ENCODE measurements around the gene MKNK1. TPM values are rescaled to one million over a fixed set of nuclear protein-coding genes. Genes with fewer than 3 reads are reported as not detected.

Gene MKNK1
- total and polyA plus RNA-seq, 2 of the 4 experiments (the other 2 are of a cell fraction) = 14.3 to 35.2 TPM

GRCh38 chr1:46535063-46535462 is 69.0 kb downstream of the MKNK1 start:
- Histone ChIP-seq H2BK5ac (ENCODE audit: low read depth, low read length, poor library complexity, severe bottlenecking) (no peak overlapping the region), H3K4me1 (ENCODE audit: control insufficient read depth, insufficient read depth, low read length) (no peaks in the 10 kb centered on the region), H3K4me2 (ENCODE audit: low read depth, low read length) (no peak overlapping the region), H2BK20ac (ENCODE audit: low read depth, low read length) (no peak overlapping the region), H2AFZ (replicated peaks; ENCODE audit: low read length, poor library complexity) (no peak overlapping the region), H4K8ac (ENCODE audit: low read depth in 2 of 2, low read length in 2 of 2) (no peak overlapping the region), H2BK15ac (ENCODE audit: low read depth, low read length) (no peak overlapping the region), H4K20me1 (ENCODE audit: insufficient read depth, low read length) (no peaks in the 10 kb centered on the region), H3K4ac (ENCODE audit: low read depth, low read length) (no peak overlapping the region), H3K9me1 (ENCODE audit: insufficient read depth, low read length) (no peaks in the 10 kb centered on the region), H4K91ac (ENCODE audit: insufficient read depth, low read depth, low read length) (no peak overlapping the region), H3K56ac (ENCODE audit: extremely low read depth, insufficient read depth, low read length) (no peak overlapping the region), H2AK5ac (ENCODE audit: low read depth, low read length) (no peak overlapping the region), H3K14ac (replicated peaks; ENCODE audit: low read depth, low read length) (no peak overlapping the region), H3K79me1 (ENCODE audit: low read depth in 1 of 2, low read length in 2 of 2) (no peaks in the 10 kb centered on the region), H3K36me3 (ENCODE audit: control insufficient read depth, insufficient read depth, low read length) (no peaks in the 10 kb centered on the region), H3K27ac (ENCODE audit: insufficient read depth, low read length) (no peak overlapping the region), H3K9ac (ENCODE audit: low read depth, low read length) (no peak overlapping the region), H2AK9ac (replicated peaks; ENCODE audit: low read depth, low read length, poor library complexity) (no peak overlapping the region), H2BK120ac (ENCODE audit: low read depth, low read length) (no peak overlapping the region), H4K5ac (ENCODE audit: low read depth, low read length) (no peak overlapping the region), H3K27me3 (ENCODE audit: control insufficient read depth, insufficient read depth, low read length) (peaks cover 56% of the 10 kb centered on the region), H3K4me3 (ENCODE audit: insufficient read depth, low read depth, low read length) (no peak overlapping the region), H3K23ac (ENCODE audit: low read depth, low read length) (no peak overlapping the region; the same call in 1 of the 2 replicates), H3K9me3 (ENCODE audit: control insufficient read depth, insufficient read depth, low read length) (no peaks in the 10 kb centered on the region), H3K18ac (ENCODE audit: low read depth, low read length) (no peak overlapping the region)
- CTCF ChIA-PET = interaction anchor here (0.8 to 0.9 kb wide), 3 partner anchors 13 to 121 kb away, joined by 3 read pairs; no protein-coding TSS in a partner anchor
- in situ Hi-C loops (cut with MboI; ENCODE audit: low sequenced_read_pairs) (no loop called here), dilution Hi-C loops (cut with HindIII; ENCODE audit: low sequenced_read_pairs, unreplicated experiment) (no loop called here), intact Hi-C loops (cut with micrococcal nuclease) (loop anchor here (10.0 kb wide), 1 partner anchor 640 kb away; no protein-coding TSS in a partner anchor)
- TF ChIP-seq MAZ (IDR thresholded peaks at IDR 0.05; ENCODE audit: borderline replicate concordance, low read depth, low read length) = no peak
- TF ChIP-seq RFX5 (IDR thresholded peaks at IDR 0.05; ENCODE audit: low read depth, low read length) = no peak
- no peak for TF ChIP-seq CHD1 (IDR thresholded peaks at IDR 0.05; ENCODE audit: low read depth, low read length)
- no peak for TF ChIP-seq NFE2L2 (IDR thresholded peaks at IDR 0.05; ENCODE audit: low read depth, low read length)
- no peak for TF ChIP-seq RCOR1 (IDR thresholded peaks at IDR 0.05; ENCODE audit: insufficient replicate concordance, low read length)
- TF ChIP-seq SMC3 (IDR thresholded peaks at IDR 0.05; ENCODE audit: low read depth, low read length) = 0 out of 2 replicates have a peak, but pooled peaks have one; percentile 15
- no peak for TF ChIP-seq BHLHE40 (IDR thresholded peaks at IDR 0.05; ENCODE audit: low read depth, low read length)
- TF ChIP-seq CEBPB (IDR thresholded peaks at IDR 0.05; ENCODE audit: low read depth, low read length) = no peak
- TF ChIP-seq MXI1 (IDR thresholded peaks at IDR 0.05; ENCODE audit: borderline replicate concordance, low read depth, low read length) = no peak
- no peak for TF ChIP-seq USF2 (IDR thresholded peaks at IDR 0.05; ENCODE audit: low read depth, low read length)
- no peak for TF ChIP-seq MAFK (IDR thresholded peaks at IDR 0.05; ENCODE audit: low read depth, low read length)
- TF ChIP-seq CTCF (conservative IDR thresholded peaks at IDR 0.05; ENCODE audit: low read depth, low read length) = peak; percentile 35
- TF ChIP-seq POLR2A (IDR thresholded peaks at IDR 0.05; ENCODE audit: low read depth, low read length) = no peak
- no peak for TF ChIP-seq RAD21 (IDR thresholded peaks at IDR 0.05; ENCODE audit: low read length)
- TF ChIP-seq ELK1 (IDR thresholded peaks at IDR 0.05; ENCODE audit: borderline replicate concordance, low read depth, low read length) = no peak
- no peak for TF ChIP-seq FOS (IDR thresholded peaks at IDR 0.05; ENCODE audit: low read depth, low read length)
- POLR2A ChIA-PET (ENCODE audit: unreplicated experiment) = no interaction called here
- DNase-seq (no peak), ATAC-seq (ENCODE audit: low read depth) (no peak)
- no TSS peak for BruUV-seq (replicated peaks)
- WGBS, 2 experiments (ENCODE audit: extremely low coverage in 2 of 2, insufficient read length in 1 of 2) = 75% methylated on average over 1 of the region's 2 CpGs; no CpG with 5 or more reads in 1 of the 2 experiments

Data from IMR-90 (cell line).